ENCODE measurements around the gene LDLRAD3.

DNA sequence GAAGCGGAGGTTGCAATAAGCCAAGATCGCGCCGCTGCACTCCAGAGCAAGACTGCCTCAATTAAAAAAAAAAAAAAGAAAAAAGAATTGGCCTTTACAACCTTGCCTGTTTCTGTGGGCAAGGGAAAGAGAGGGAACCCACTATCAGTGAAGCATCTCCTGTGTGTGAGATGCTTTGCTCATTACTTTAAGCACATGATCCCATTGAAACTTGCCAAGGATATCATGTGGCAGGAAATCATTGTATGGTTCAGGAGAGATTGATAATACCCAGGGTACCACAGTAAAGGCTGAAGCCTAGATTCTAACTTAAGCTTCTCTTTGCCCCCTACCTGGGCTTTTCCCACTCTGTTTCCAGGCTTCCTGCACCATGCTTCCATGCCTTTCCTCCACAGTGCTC is 3.6 kb downstream of the LDLRAD3 start:
- TF ChIP-seq, protein P1, sequence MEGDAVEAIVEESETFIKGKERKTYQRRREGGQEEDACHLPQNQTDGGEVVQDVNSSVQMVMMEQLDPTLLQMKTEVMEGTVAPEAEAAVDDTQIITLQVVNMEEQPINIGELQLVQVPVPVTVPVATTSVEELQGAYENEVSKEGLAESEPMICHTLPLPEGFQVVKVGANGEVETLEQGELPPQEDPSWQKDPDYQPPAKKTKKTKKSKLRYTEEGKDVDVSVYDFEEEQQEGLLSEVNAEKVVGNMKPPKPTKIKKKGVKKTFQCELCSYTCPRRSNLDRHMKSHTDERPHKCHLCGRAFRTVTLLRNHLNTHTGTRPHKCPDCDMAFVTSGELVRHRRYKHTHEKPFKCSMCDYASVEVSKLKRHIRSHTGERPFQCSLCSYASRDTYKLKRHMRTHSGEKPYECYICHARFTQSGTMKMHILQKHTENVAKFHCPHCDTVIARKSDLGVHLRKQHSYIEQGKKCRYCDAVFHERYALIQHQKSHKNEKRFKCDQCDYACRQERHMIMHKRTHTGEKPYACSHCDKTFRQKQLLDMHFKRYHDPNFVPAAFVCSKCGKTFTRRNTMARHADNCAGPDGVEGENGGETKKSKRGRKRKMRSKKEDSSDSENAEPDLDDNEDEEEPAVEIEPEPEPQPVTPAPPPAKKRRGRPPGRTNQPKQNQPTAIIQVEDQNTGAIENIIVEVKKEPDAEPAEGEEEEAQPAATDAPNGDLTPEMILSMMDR (IDR thresholded peaks at IDR 0.05), result no peak
- no peak for TF ChIP-seq ZFX (IDR thresholded peaks at IDR 0.05; ENCODE audit: borderline replicate concordance)

Data from 22Rv1 (cell line).